HepG2 (cell line): Measurements from ENCODE around the gene ALOXE3. TPM values are rescaled to one million over a fixed set of nuclear protein-coding genes. Genes with fewer than 3 reads are reported as not detected.
A peak's percentile ranks its signal among the peaks of the same experiment; 100 is the strongest.

Source experiments
- BRCA1 ChIP-seq: sonication (generic); formaldehyde crosslinking; IDR thresholded peaks from 2 replicates; pipeline ENCODE4 v1.4.0; 2020; ENCODE audit warnings: missing genetic modification reagents
- HMGXB4 ChIP-seq, 2 experiments: sonication (generic) in 1 of 2; formaldehyde crosslinking in 1 of 2; IDR thresholded peaks; 2 replicates each; pipeline versions ENCODE4 v1.4.0 to v1.6.1; 2018 to 2020; ENCODE audit warnings: missing genetic modification reagents in 2 of 2, borderline replicate concordance in 1 of 2, low read depth in 1 of 2, mild to moderate bottlenecking in 1 of 2, missing biosample characterization in 1 of 2
- KLF16 ChIP-seq, 2 experiments: sonication (generic) in 1 of 2; formaldehyde crosslinking in 1 of 2; IDR thresholded peaks; 2 replicates each; pipeline versions ENCODE4 v1.6.1 to v1.8.0; 2016 to 2023; ENCODE audit warnings: missing genetic modification reagents in 2 of 2, missing compliant biosample characterization in 1 of 2
- TBX2 ChIP-seq: sonication (generic); formaldehyde crosslinking; IDR thresholded peaks from 2 replicates; pipeline ENCODE4 v1.5.0; 2020; ENCODE audit warnings: missing genetic modification reagents, mild to moderate bottlenecking, borderline replicate concordance
- YY1 ChIP-seq: IDR thresholded peaks from 2 replicates; pipeline ENCODE4 v1.6.1; 2011; ENCODE audit warnings: low read length, low read depth, moderate library complexity, mild to moderate bottlenecking; ENCODE audit not compliant: insufficient read depth, insufficient replicate concordance
- ZFP36L1 ChIP-seq: sonication (generic); formaldehyde crosslinking; IDR thresholded peaks from 2 replicates; pipeline ENCODE4 v1.8.0; 2022; ENCODE audit warnings: mild to moderate bottlenecking, missing genetic modification reagents, moderate library complexity
- ZNF12 ChIP-seq: sonication (generic); formaldehyde crosslinking; IDR thresholded peaks from 2 replicates; pipeline ENCODE4 v1.5.0; 2020; ENCODE audit warnings: missing genetic modification reagents
- ZNF24 ChIP-seq: fragments of 450-650 bp; IDR thresholded peaks from 2 replicates; pipeline ENCODE4 v1.6.1; 2017; ENCODE audit warnings: antibody characterized with exemption, mild to moderate bottlenecking
- ZNF501 ChIP-seq: sonication (generic); formaldehyde crosslinking; IDR thresholded peaks from 2 replicates; pipeline ENCODE4 v1.5.1; 2020; ENCODE audit warnings: mild to moderate bottlenecking, moderate library complexity, missing genetic modification reagents
- ZNF567 ChIP-seq: sonication (generic); formaldehyde crosslinking; IDR thresholded peaks from 2 replicates; pipeline ENCODE4 v1.8.1; 2023; ENCODE audit warnings: mild to moderate bottlenecking, missing genetic modification reagents, borderline replicate concordance
- ZNF574 ChIP-seq: sonication (generic); formaldehyde crosslinking; IDR thresholded peaks from 2 replicates; pipeline ENCODE4 v1.4.0; 2020; ENCODE audit warnings: missing genetic modification reagents
- ZNF577 ChIP-seq: sonication (generic); formaldehyde crosslinking; IDR thresholded peaks from 2 replicates; pipeline ENCODE4 v1.4.0; 2020; ENCODE audit warnings: mild to moderate bottlenecking, low read depth, missing genetic modification reagents, borderline replicate concordance
- ZNF580 ChIP-seq: IDR thresholded peaks from 2 replicates; pipeline ENCODE4 v1.6.1; 2016; ENCODE audit warnings: low read depth, borderline replicate concordance
- ZNF607 ChIP-seq: sonication (generic); formaldehyde crosslinking; IDR thresholded peaks from 2 replicates; pipeline ENCODE4 v1.5.1; 2020; ENCODE audit warnings: missing genetic modification reagents, mild to moderate bottlenecking, borderline replicate concordance
- polyA plus RNA-seq, 8 experiments: library from polyadenylated mRNA; depleted of rRNA in 3 of 8; stranded (reverse) in 7 of 8; unstranded in 1 of 8; fragments of >200 nt; fragmentation: Illumina TruSeq in 4 of 8; extraction: Trizol in 4 of 8; gene quantifications; 2 replicates each; pipeline versions ENCODE4 v1.2.1 to v1.2.3, GENCODE V29; 2011 to 2016; ENCODE audit warnings: low read depth in 4 of 8, missing spikeins in 1 of 8, mixed read lengths in 1 of 8; ENCODE audit not compliant: insufficient read depth in 1 of 8
- total RNA-seq, 5 experiments: library from RNA; depleted of rRNA; stranded (reverse); fragments of >200 nt; fragmentation: Illumina TruSeq; extraction: Trizol; gene quantifications; 2 replicates each; pipeline ENCODE4 v1.2.3, GENCODE V29; 2016; ENCODE audit warnings: low read depth in 1 of 5
- TF ChIP-seq, protein P1 (sequence below): sonication (generic); formaldehyde crosslinking; IDR thresholded peaks from 2 replicates; pipeline ENCODE4 v1.4.0; 2020; ENCODE audit warnings: mild to moderate bottlenecking, missing genetic modification reagents
- TF ChIP-seq, protein P2 (sequence below): sonication (generic); formaldehyde crosslinking; IDR thresholded peaks from 2 replicates; pipeline ENCODE4 v1.9.0; 2021; ENCODE audit warnings: missing genetic modification reagents, borderline replicate concordance
- TF ChIP-seq, protein P3 (sequence below): sonication (generic); formaldehyde crosslinking; IDR thresholded peaks from 2 replicates; pipeline ENCODE4 v1.5.1; 2020; ENCODE audit warnings: mild to moderate bottlenecking, moderate library complexity, missing genetic modification reagents

Gene ALOXE3
- total and polyA plus RNA-seq, 2 of the 13 experiments (the other 11 are each of a cell fraction or from before 2014, with no cell fraction given), result 0.07 TPM; not detected in 1

DNA sequence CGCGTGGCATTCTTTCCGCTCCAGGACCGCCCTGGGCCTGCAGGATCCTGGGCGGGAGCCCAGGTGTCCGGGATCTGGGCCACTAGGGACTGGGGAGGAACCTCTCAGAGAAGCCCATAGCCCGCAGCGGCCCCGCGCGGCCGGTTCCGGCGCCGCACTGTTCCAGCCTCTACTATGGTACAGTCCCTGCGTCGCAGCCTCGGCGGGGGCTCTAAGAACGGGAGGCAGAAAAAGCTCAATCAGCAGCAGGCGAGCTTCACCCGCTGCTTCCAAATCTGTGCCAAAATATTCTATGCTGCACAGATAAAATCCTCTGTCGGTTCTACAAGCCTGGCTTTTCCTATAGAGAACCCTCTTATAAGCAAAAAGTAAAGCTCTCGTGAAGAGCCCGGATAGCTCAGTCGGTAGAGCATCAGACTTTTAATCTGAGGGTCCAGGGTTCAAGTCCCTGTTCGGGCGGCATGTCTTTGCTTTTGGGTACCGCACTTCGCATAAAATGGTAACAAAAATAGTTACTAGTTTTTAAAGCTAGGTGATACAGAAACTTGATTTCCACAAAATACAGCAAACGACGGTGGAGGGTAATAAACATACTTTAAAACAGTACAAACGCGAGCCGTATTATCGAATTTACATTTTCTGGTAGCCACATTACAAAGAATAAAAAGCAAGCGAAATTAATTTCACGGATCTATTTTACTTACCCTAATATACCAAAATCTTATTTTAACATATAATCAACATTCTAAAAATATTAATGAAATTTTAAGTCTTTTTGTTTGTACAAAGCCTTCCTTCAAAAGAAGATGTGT lies 661 bp upstream of the ALOXE3 start (continued):
- TF ChIP-seq TBX2 (CRISPR knock-in tag) (peak; percentile 44; the same call in 1 of the 2 replicates), KLF16 (CRISPR knock-in tag; IDR thresholded peaks at IDR 0.05) (peak in 1 of 2 experiments; percentile 39; a peak in 2 of 4 replicates), ZFP36L1 (CRISPR knock-in tag) (peak; percentile 36; the same call in 1 of the 2 replicates), ZNF580 (CRISPR knock-in tag) (no peak), ZNF577 (CRISPR knock-in tag) (no peak), ZNF567 (no peak), ZNF12 (no peak), HMGXB4 (CRISPR knock-in tag; IDR thresholded peaks at IDR 0.05; ENCODE audit: borderline replicate concordance in 1 of 2, low read depth in 1 of 2) (peak; percentile 95 to 98), ZNF574 (CRISPR knock-in tag) (0 out of 2 replicates have a peak, but pooled peaks have one; percentile 28), YY1 (peak; percentile 18), ZNF24 (peak; percentile 100), BRCA1 (CRISPR knock-in tag) (no peak), ZNF607 (peak; percentile 46; the same call in 1 of the 2 replicates), ZNF501 (0 out of 2 replicates have a peak, but pooled peaks have one; percentile 49)
- TF ChIP-seq, protein P1, sequence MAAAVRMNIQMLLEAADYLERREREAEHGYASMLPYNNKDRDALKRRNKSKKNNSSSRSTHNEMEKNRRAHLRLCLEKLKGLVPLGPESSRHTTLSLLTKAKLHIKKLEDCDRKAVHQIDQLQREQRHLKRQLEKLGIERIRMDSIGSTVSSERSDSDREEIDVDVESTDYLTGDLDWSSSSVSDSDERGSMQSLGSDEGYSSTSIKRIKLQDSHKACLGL, result peak; percentile 57; the same call in 1 of the 2 replicates
- TF ChIP-seq, protein P2, sequence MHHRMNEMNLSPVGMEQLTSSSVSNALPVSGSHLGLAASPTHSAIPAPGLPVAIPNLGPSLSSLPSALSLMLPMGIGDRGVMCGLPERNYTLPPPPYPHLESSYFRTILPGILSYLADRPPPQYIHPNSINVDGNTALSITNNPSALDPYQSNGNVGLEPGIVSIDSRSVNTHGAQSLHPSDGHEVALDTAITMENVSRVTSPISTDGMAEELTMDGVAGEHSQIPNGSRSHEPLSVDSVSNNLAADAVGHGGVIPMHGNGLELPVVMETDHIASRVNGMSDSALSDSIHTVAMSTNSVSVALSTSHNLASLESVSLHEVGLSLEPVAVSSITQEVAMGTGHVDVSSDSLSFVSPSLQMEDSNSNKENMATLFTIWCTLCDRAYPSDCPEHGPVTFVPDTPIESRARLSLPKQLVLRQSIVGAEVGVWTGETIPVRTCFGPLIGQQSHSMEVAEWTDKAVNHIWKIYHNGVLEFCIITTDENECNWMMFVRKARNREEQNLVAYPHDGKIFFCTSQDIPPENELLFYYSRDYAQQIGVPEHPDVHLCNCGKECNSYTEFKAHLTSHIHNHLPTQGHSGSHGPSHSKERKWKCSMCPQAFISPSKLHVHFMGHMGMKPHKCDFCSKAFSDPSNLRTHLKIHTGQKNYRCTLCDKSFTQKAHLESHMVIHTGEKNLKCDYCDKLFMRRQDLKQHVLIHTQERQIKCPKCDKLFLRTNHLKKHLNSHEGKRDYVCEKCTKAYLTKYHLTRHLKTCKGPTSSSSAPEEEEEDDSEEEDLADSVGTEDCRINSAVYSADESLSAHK, result 0 out of 2 replicates have a peak, but pooled peaks have one; percentile 14
- TF ChIP-seq, protein P3, sequence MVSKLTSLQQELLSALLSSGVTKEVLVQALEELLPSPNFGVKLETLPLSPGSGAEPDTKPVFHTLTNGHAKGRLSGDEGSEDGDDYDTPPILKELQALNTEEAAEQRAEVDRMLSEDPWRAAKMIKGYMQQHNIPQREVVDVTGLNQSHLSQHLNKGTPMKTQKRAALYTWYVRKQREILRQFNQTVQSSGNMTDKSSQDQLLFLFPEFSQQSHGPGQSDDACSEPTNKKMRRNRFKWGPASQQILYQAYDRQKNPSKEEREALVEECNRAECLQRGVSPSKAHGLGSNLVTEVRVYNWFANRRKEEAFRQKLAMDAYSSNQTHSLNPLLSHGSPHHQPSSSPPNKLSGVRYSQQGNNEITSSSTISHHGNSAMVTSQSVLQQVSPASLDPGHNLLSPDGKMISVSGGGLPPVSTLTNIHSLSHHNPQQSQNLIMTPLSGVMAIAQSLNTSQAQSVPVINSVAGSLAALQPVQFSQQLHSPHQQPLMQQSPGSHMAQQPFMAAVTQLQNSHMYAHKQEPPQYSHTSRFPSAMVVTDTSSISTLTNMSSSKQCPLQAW (CRISPR knock-in tag), result peak; percentile 19; the same call in 1 of the 2 replicates
